T-helper 1 cell treated with Interleukin-12 subunit alpha and Interleukin-12 subunit beta and Interleukin-4 antibody, amounts not matched to agents 30 ng/mL and 1 ng/mL, for 36 hours (primary cell): Measurements from ENCODE around the gene EML4. TPM values are rescaled to one million over a fixed set of nuclear protein-coding genes. Genes with fewer than 3 reads are reported as not detected.

Experiments
- intact Hi-C: fragments of 100-400 bp; cut with micrococcal nuclease; formaldehyde crosslinking; loops from one replicate; pipeline ENCODE4 v1.15.1; 2024
- total RNA-seq: library from RNA; stranded (reverse); gene quantifications from 2 replicates; pipeline ENCODE4 v1.2.3, GENCODE V29; 2022

Gene EML4
- total RNA-seq, 1 donor from 2014 or later, result 108 TPM

- intact Hi-C loops, result loop anchor here (1.0 to 10.0 kb wide), 3 partner anchors 9 to 323 kb away; partner anchors contain the start of gene KCNG3
Measured at GRCh38 chr2:42171396-42171980, 2.3 kb downstream of the EML4 start.

GRCh38 chr2:42172020-42172419 lies 2.9 kb downstream of the EML4 start:
- intact Hi-C loops, result loop anchor here (10.0 kb wide), 1 partner anchor 323 kb away; the partner anchor contains the start of gene KCNG3

GRCh38 chr2:42172566-42172965 lies 3.4 kb downstream of the EML4 start:
- intact Hi-C loops, result loop anchor here (10.0 kb wide), 1 partner anchor 322 kb away; the partner anchor contains the start of gene KCNG3

DNA sequence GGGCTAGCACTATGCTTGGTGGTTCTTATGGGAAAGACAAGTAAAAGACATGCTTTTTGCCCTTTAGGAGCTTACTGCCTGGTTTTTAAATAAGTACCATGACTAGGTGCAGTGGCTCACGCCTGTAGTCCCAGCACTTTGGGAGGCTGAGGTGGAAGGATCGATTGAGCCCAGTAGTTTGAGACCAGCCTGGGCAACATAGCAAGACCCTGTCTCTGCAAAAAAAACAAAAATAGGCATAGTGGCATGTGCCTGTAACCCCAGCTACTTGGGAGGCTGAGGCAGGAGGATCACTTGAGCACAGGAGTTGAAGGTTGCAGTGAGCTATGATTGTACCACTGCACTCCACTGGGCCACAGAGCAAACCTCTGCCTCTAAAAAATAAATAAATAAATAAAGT lies 4.3 kb downstream of the EML4 start:
- intact Hi-C loops, result loop anchor here (10.0 kb wide), 1 partner anchor 321 kb away; the partner anchor contains the start of gene KCNG3

- intact Hi-C loops, result loop anchor here (10.0 kb wide), 1 partner anchor 318 kb away; the partner anchor contains the start of gene KCNG3
Measured at GRCh38 chr2:42176992-42177738, 8.0 kb downstream of the EML4 start.

DNA sequence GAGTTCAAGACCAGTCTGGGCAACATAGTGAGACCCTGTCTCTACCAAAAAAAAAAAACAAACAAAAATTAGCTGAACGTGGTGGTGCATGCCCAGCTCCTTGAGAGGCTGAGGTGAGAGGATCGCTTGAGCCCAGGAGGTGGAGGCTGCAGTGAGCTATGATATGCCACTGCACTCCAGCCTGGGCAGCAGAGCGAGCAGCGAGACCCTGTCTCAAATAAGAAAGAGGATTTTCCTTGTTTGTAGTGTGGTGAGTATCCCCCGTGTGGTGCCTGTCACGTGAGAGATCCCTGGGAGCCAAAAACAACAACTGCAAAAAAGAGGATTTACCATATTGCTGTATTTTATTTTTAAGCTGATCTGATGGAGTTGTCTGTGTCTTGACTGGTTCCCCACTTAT lies 9.2 kb downstream of the EML4 start:
- intact Hi-C loops, result loop anchor here (10.0 kb wide), 1 partner anchor 316 kb away; the partner anchor contains the start of gene KCNG3

- intact Hi-C loops, result loop anchor here (1.0 kb wide), 2 partner anchors 9 to 16 kb away; no protein-coding TSS in a partner anchor
Measured at GRCh38 chr2:42180300-42180699, 11.1 kb downstream of the EML4 start.

DNA sequence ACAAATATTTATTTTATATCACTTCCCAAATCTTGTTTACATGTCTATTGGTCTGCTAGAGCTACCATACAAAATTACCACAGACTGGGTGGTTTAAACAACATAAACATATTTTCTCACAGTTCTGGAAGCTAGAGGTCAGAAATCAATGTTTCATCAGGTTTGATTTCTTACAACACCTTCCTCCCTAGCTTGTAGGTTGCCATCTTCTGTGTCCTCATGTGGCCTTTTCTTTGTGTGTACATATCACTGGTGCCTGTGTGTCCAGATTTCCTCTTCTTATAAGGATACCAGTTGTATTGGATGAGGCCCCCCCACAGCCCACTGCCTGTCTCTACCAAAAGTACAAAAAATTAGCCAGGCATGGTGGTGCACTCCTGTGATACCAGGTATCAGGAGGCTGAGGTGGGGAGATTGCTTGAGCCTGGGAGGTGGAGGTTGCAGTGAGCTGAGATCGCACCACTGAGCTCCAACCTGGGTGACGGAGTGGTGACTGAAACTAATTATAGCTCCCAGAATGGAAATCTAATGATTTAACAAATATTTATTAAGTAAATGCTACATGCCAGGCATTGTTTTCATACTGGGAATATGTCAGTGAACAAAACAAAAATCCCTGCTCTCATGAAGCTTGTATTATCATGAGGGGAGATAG lies 13.6 kb downstream of the EML4 start:
- intact Hi-C loops, result no loop called here

GRCh38 chr2:42183775-42184174 lies 14.6 kb downstream of the EML4 start:
- intact Hi-C loops, result no loop called here

DNA sequence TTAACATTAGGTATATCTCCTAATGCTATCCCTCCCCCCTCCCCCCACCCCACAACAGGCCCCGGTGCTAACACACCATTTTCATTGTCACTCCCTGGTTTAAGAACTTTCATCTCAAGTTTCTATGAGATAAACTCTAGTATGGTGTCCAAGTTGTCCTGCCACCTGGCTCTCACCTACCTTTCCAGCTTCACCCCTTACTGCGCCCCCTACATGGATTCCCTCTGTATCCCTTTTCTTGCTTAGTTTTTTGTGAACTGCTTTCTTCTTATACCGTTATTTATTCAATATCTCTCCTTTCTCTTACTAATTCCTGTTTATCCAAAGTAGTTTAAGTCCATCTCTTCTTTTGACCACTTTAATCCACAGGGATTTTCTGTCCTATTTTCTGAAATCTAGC lies 15.2 kb downstream of the EML4 start:
- intact Hi-C loops, result no loop called here

- intact Hi-C loops, result no loop called here
Measured at GRCh38 chr2:42185220-42185921, 16.2 kb downstream of the EML4 start.

DNA sequence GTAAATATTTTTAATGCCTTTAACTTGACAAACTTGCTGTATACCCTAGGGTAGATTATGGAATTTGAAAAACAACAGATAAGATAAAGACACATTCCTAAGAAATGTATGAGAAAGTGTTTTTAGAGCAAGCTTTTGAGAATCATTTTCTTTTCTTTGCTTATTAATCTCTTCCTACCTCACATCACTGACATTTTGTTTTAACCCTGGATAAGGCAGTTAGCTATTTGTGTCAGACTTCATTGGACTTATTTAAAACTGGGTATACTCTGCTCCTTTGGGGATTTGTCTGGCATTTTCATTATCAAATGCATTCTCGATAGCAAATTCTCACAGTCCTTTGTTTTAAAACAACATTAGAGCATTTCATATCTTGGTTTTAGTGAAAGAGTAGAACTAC lies 17.2 kb downstream of the EML4 start:
- intact Hi-C loops, result no loop called here

DNA sequence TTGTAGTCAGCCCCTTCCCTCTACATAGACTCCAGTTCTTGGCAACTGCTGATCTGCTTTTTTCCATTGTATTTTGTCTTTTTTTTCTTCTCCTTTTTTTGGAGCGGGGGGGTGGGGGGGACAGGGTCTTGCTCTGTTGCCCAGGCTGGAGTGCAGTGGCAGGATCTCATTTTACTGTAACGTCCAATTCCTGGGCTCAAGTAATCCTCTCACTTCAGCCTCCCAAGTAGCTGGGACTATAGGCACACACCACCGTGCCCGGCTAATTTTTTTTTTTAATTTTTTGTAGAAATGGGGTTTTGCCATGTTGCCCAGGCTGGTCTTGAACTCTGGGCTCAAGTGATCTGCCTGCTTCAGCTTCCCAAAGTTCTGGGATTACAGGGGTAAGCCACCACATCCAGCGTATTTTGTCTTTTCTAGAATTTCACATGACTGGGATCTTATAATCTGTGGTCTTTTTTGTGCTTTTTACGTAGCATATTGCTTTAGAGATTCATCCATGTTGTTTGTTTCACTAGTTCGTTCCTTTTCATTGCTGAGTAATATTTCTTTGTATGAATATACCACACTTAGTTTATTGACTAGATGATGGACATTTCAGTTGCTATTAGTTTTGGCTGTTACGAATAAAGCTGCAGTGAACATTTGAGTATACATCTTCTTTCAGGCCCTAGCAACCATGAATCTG lies 17.9 kb downstream of the EML4 start:
- intact Hi-C loops, result no loop called here

DNA sequence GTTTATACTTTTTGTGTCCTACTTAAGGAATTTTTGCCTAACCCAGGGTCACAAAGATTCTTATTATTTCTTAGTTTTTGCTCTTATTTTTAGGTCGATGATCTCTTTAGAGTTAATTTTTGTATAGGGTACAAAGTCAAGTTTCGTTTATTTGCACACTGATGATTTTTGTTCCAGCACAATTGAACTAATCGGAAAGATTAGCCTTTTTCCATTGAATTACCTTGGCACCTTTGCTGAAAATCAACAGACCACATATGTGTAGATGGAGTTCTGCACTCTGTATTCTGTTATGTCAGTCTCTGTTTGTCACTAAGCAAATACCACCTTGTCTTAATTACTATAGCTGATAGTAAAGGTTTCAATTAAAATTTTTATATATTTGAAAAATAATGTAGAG lies 18.7 kb downstream of the EML4 start:
- intact Hi-C loops, result no loop called here

DNA sequence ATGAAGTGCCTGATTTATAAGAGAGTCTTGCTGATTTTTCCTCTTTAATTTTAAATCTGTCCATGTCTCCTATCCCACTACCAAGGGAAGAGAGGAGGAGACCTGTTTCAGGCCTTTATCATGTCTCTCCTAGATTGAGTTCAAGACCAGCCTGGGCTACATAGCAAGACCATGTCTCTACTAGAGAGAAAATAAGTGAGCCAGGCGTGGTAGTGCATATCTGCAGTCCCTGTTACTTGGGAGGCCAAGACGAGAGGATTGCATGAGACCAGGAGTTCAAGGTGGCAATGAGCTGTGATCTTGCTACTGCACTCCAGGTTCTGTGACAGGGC lies 20.0 kb downstream of the EML4 start:
- intact Hi-C loops, result no loop called here

- intact Hi-C loops, result loop anchor here (5.0 kb wide), 1 partner anchor 57 kb away; no protein-coding TSS in a partner anchor
Measured at GRCh38 chr2:42190191-42190590, 21.0 kb downstream of the EML4 start.

GRCh38 chr2:42191285-42192009 lies 22.3 kb downstream of the EML4 start:
- intact Hi-C loops, result loop anchor here (5.0 kb wide), 1 partner anchor 56 kb away; no protein-coding TSS in a partner anchor

DNA sequence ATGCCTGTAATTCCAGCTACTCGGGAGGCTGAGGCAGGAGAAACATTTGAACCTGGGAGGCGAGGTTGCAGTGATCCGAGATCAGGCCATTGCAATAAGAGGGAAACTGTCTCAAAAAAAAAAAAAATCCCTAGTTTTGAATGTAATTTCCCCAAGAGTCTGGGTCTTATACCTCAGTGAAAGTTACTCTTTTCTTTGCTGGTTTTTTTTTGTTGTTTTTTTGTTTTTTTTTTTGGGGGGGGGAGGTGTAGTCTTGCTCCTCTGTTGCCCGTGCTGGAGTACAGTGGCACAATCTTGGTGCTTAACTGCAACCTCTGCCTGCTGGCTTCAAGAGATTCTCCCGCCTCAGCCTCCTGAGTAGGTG lies 22.8 kb downstream of the EML4 start:
- intact Hi-C loops, result loop anchor here (5.0 kb wide), 1 partner anchor 55 kb away; no protein-coding TSS in a partner anchor

DNA sequence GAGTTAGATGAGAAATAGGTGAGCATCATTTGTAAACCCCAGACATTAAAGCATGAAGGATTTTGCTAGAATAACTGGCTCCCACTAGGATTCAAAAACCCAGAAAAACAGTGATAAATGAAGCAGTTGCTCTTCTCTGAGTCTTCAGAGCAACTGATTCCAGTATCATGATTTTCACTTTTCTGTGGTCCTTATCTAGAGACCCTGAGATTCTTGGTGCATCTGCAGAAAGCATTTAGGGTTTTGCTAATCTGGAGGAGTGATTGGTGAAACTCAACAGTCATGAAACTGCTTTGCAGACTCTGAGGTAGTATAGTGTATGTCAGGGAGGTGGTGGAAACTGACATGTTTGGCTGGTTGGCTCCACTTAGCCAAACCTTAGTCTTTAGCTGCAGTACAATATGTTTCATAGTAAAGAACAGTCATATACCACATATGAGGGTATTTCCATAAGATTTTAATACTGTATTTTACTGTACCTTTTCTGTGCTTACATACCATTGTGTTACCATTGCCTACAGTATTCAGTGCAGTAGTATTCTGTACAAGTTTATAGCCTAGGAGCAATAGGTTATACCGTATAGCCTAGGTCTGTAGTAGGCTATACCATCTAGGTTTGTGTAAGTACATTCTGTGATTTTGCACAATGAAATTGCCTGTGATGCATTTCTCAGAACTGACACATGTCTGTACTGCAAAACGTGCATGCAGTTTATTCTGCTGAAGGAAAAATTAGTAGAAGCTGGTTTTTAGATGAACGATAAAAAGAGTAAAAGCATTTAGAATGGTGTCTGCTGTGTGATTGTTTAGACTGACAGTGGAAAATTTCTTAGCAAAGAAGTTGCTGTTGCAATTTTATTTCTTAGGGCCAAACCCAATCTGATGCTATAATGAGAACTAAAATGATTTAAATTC lies 23.8 kb downstream of the EML4 start:
- intact Hi-C loops, result loop anchor here (5.0 kb wide), 1 partner anchor 54 kb away; no protein-coding TSS in a partner anchor
